T-helper 2 cell treated with Interferon-gamma antibody and Interleukin-4, amounts not matched to agents 5 μg/mL and 100 μg/mL, for 36 hours (primary cell): Measurements from ENCODE around the gene GNAI2.

Experiments used
- DNase-seq: peaks from one replicate; pipeline ENCODE4 v3.0.0; 2021; ENCODE audit warnings: low spot score
- H3K27ac Mint-ChIP-seq: one replicate; pipeline ENCODE4 v1.8.0; 2021; ENCODE audit warnings: mild to moderate bottlenecking, mixed read lengths
- H3K27me3 Mint-ChIP-seq: one replicate; pipeline ENCODE4 v1.8.0; 2021; ENCODE audit warnings: low read depth, mixed read lengths
- H3K36me3 Mint-ChIP-seq: one replicate; pipeline ENCODE4 v1.8.0; 2021; ENCODE audit warnings: low read depth, mixed read lengths
- H3K4me1 Mint-ChIP-seq: one replicate; pipeline ENCODE4 v1.8.0; 2021; ENCODE audit warnings: low read depth, mixed read lengths
- H3K4me3 Mint-ChIP-seq: one replicate; pipeline ENCODE4 v1.8.0; 2022; ENCODE audit warnings: mild to moderate bottlenecking, moderate library complexity, mixed read lengths
- H3K9me3 Mint-ChIP-seq: one replicate; pipeline ENCODE4 v1.8.0; 2021; ENCODE audit warnings: mixed read lengths

Gene GNAI2

DNA sequence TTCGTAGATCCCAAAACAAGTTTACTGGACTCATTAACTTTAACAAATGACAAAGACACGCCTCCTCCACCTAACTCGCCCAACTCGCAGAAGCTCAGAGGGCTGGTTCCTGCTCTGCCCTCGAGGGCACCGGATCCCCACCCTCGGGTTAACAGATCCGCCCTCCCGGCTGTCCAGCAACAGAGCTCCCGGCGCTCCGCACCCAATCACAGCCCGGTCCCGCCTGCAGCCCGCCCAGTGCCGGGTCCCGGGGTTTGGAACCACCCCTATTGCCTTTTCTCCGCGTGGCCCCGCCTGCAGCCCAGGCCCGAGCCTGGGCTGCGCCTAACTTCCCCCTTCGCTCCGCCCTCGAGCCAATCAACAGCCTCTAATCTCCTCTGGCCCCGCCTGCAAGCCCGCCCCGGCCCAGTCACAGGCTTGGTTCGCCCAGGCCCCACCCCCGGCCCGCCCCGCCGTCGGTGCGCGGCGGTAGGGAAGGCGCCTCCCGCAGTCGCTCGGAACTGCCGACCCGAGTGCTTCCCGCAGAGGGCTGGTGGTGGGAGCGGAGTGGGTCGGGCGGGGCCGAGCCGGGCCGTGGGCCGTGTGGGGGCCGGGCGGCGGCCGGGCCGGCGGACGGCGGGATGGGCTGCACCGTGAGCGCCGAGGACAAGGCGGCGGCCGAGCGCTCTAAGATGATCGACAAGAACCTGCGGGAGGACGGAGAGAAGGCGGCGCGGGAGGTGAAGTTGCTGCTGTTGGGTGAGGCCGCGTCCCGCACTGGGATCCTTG, at the start of gene GNAI2:
Gene GNAI2 (plus strand): TSS at position 489 of the 768 bp plus-strand sequence. CDS start 132 bp downstream, at position 621.
- DNase-seq: peak; percentile 99
- Mint-ChIP-seq H3K9me3 (no peaks in the 10 kb centered on the region), H3K4me3 (peak within 1 kb of the TSS; percentile 99), H3K27me3 (no peaks in the 10 kb centered on the region), H3K27ac (peak within 1 kb of the TSS; percentile 94), H3K36me3 (peaks cover 35% of the 10 kb centered on the region), H3K4me1 (peaks cover 26% of the 10 kb centered on the region)

DNA sequence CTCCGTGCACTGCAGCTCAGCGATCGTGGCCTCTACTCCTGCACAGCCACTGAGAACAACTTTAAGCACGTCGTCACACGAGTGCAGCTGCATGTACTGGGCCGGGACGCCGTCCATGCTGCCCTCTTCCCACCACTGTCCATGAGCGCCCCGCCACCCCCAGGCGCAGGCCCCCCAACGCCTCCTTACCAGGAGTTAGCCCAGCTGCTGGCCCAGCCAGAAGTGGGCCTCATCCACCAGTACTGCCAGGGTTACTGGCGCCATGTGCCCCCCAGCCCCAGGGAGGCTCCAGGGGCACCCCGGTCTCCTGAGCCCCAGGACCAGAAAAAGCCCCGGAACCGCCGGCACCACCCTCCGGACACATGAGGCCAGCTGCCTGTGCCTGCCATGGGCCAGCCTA, 48.3 kb upstream of the GNAI2 start:
- peaks cover 1% of the 10 kb centered on the region for H3K4me1 Mint-ChIP-seq

DNA sequence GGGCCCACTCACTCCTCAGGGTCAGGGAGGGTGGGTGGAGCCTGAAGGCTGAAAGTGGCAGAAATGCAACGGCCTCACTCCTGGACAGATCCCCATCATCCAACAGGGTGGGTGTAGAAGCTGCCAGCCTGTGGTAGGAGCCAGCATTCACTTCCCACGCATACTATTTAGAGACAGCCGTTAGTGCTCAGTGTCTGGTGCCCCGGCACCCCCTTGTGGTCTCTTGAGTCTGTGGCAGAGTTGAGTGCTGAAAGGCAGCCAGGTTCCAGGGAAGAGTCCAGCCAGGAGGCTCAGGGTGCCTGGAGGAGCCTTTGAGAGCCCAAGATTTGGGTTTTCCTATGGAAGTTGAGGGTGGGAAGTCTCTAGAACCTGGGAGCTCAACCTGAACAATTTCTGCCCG, 46.7 kb upstream of the GNAI2 start:
- DNase-seq: no peak
- Mint-ChIP-seq H3K9me3 (no peaks in the 10 kb centered on the region), H3K36me3 (no peaks in the 10 kb centered on the region), H3K27me3 (peaks cover 3% of the 10 kb centered on the region), H3K4me3 (no peak overlapping the region), H3K27ac (no peak overlapping the region), H3K4me1 (peaks cover 2% of the 10 kb centered on the region)

More for the DNA sequence above, 48.3 kb upstream of the GNAI2 start:
- no peak for DNase-seq
- Mint-ChIP-seq H3K27me3 (peaks cover 2% of the 10 kb centered on the region), H3K4me3 (no peak overlapping the region), H3K36me3 (no peaks in the 10 kb centered on the region), H3K27ac (no peak overlapping the region), H3K9me3 (no peaks in the 10 kb centered on the region)

DNA sequence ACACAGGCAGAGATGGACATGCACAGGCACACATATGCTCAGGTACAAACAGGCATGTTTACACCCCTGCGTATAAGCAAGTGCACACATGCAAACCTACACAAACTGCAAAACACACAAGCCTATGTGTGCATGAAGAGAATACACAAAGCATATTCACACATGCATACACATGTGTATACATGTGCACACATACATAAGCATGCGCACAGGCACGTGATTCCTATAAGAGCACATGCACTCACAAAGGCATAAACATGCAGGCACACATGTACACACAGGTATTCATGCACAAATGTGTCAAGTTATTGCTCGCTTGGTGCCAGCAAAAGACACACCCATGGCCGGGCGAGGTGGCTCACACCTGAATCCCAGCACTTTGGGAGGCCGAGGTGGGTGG, 46.0 kb upstream of the GNAI2 start:
- Mint-ChIP-seq H3K9me3 (no peaks in the 10 kb centered on the region), H3K4me1 (peaks cover 7% of the 10 kb centered on the region), H3K4me3 (no peak overlapping the region), H3K27ac (no peak overlapping the region), H3K36me3 (no peaks in the 10 kb centered on the region), H3K27me3 (peaks cover 9% of the 10 kb centered on the region)
- no peak for DNase-seq

DNA sequence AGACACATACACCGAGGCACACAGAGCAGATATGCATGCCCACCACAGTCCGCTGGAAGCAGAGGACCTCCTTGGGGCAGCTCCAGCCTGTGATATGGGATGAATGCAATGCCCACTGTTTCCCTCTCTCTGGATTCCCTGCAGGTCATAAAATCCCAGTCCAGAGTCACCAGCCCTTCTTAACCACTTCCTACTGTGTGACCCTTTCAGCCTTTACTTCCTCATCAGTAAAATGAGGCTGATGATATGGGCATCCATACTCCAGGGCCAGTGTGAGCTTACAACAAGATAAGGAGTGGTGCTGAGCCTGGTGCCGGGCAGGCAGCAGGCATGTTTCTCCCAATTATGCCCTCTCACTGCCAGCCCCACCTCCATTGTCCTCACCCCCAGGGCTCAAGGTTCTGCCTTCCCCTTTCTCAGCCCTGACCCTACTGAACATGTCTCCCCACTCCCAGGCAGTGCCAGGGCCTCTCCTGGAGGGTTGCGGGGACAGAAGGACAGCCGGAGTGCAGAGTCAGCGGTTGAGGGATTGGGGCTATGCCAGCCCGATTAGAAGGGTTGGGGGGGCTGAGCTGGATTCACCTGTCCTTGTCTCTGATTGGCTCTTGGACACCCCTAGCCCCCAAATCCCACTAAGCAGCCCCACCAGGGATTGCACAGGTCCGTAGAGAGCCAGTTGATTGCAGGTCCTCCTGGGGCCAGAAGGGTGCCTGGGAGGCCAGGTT, 44.9 kb upstream of the GNAI2 start, which contains the start of gene GNAT1:
Gene GNAT1 (plus strand): TSS at position 675 of the 725 bp plus-strand sequence. CDS start 116 bp downstream, outside the sequence.
- no peak within 1 kb of the TSS for H3K4me3 Mint-ChIP-seq
- H3K27me3 Mint-ChIP-seq: peaks cover 11% of the 10 kb centered on the region
- no peaks in the 10 kb centered on the region for H3K36me3 Mint-ChIP-seq
- H3K4me1 Mint-ChIP-seq: peaks cover 7% of the 10 kb centered on the region
- no peaks in the 10 kb centered on the region for H3K9me3 Mint-ChIP-seq
- no peak for DNase-seq
- H3K27ac Mint-ChIP-seq: no peak within 1 kb of the TSS

DNA sequence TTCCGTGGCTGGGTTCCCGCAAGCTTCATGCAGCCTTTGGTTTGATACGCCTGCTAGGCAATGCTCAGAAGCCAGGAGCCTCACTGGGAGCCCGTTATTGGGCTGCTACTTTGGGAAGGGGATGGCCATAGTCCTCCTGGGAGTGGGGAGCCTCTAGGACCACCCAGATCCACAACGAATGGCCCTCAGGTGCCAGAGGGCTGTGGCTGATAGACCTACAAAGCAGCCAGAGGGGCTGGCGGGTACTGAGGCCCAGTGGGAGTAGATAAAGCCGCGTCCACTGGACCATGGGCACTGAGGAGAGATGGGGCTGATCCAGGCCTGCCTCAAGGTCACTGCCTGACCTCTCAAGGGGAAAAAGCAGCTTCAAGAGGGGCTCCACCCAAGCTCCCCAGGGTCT, 43.9 kb upstream of the GNAI2 start:
- Mint-ChIP-seq H3K4me3 (no peak overlapping the region), H3K9me3 (no peaks in the 10 kb centered on the region), H3K27me3 (peaks cover 16% of the 10 kb centered on the region), H3K27ac (no peak overlapping the region), H3K36me3 (no peaks in the 10 kb centered on the region), H3K4me1 (peaks cover 7% of the 10 kb centered on the region)
- no peak for DNase-seq

DNA sequence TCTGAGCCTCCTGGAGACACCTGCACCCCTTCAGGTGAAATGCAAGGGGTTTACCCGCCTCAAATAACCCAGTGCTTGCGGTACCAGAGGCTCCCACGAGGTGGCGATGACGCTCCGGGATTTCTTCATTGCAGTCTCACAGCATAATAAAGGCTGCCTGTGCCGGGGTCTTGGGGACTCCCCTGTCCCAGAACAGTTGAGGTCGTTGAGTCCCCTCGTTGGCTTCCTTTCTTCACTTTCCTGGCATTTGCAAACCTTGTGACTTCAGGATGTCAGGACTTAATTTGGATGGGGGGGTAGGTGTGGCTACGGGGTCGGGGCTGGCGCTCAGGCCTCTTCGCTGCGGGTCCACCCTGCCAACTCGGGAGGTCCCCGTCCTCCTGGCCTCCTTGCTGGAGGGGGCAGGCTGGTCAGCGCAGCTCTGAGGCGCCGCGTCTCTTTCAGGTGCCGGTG, 43.3 kb upstream of the GNAI2 start:
- Mint-ChIP-seq H3K4me3 (no peak overlapping the region), H3K36me3 (no peaks in the 10 kb centered on the region), H3K4me1 (peaks cover 7% of the 10 kb centered on the region), H3K9me3 (no peaks in the 10 kb centered on the region), H3K27me3 (peaks cover 20% of the 10 kb centered on the region), H3K27ac (peak overlapping the region; percentile 49)
- peak; percentile 66 for DNase-seq

DNA sequence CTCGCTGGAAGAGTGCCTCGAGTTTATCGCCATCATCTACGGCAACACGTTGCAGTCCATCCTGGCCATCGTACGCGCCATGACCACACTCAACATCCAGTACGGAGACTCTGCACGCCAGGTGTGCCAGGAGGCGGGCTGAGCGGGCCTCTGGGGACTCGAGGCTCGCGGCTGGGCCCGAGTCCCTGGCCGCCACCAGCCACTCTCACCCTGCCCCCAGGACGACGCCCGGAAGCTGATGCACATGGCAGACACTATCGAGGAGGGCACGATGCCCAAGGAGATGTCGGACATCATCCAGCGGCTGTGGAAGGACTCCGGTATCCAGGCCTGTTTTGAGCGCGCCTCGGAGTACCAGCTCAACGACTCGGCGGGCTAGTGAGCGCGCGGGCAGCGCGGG, 42.7 kb upstream of the GNAI2 start:
- peaks cover 7% of the 10 kb centered on the region for H3K4me1 Mint-ChIP-seq
- H3K9me3 Mint-ChIP-seq: no peaks in the 10 kb centered on the region
- no peak for DNase-seq
- H3K27ac Mint-ChIP-seq: no peak overlapping the region
- no peaks in the 10 kb centered on the region for H3K36me3 Mint-ChIP-seq
- peaks cover 20% of the 10 kb centered on the region for H3K27me3 Mint-ChIP-seq
- no peak overlapping the region for H3K4me3 Mint-ChIP-seq

DNA sequence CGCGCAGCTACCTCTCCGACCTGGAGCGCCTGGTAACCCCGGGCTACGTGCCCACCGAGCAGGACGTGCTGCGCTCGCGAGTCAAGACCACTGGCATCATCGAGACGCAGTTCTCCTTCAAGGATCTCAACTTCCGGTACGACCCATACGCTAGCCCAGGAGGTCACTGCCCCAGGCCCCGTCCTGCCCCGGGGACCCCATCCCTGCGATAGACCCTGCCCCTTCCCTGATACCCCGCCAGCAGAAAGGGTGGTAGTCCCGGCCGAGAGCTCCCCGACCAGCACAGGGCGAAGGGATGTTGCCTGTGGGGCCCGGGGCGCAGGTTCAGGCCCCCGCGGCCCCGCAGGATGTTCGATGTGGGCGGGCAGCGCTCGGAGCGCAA, 42.3 kb upstream of the GNAI2 start:
- peaks cover 7% of the 10 kb centered on the region for H3K4me1 Mint-ChIP-seq
- H3K27me3 Mint-ChIP-seq: peaks cover 20% of the 10 kb centered on the region
- H3K4me3 Mint-ChIP-seq: no peak overlapping the region

DNA sequence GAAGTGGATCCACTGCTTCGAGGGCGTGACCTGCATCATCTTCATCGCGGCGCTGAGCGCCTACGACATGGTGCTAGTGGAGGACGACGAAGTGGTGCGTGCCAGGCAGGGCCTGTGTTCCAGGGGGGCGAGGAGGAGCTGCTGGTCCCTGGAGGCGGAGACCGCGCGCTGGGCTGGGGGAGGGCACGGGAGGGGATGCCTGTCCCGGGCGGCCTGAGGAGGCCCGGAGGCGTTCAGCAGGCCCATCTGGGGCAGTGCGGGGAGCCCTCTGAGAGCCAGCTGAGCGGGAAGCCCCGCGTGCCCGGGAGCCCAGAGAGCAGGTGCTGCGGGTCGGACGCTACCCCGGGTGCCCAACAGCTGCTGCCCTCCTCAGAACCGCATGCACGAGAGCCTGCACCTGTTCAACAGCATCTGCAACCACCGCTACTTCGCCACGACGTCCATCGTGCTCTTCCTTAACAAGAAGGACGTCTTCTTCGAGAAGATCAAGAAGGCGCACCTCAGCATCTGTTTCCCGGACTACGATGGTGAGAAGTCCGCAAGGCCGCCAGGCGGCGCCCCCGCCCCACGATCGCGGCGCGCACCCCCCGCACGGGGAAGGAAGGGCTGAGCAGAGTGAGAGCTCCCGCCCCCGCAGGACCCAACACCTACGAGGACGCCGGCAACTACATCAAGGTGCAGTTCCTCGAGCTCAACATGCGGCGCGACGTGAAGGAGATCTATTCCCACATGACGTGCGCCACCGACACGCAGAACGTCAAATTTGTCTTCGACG, 41.7 kb upstream of the GNAI2 start:
- peaks cover 7% of the 10 kb centered on the region for H3K4me1 Mint-ChIP-seq
- H3K36me3 Mint-ChIP-seq: no peaks in the 10 kb centered on the region
- DNase-seq: peak; percentile 77
- H3K27me3 Mint-ChIP-seq: peaks cover 20% of the 10 kb centered on the region
- no peak overlapping the region for H3K27ac Mint-ChIP-seq
- peak overlapping the region; percentile 45 for H3K4me3 Mint-ChIP-seq
- no peaks in the 10 kb centered on the region for H3K9me3 Mint-ChIP-seq

More for the DNA sequence above, 42.3 kb upstream of the GNAI2 start:
- Mint-ChIP-seq H3K27ac (no peak overlapping the region), H3K9me3 (no peaks in the 10 kb centered on the region), H3K36me3 (no peaks in the 10 kb centered on the region)
- DNase-seq: no peak

DNA sequence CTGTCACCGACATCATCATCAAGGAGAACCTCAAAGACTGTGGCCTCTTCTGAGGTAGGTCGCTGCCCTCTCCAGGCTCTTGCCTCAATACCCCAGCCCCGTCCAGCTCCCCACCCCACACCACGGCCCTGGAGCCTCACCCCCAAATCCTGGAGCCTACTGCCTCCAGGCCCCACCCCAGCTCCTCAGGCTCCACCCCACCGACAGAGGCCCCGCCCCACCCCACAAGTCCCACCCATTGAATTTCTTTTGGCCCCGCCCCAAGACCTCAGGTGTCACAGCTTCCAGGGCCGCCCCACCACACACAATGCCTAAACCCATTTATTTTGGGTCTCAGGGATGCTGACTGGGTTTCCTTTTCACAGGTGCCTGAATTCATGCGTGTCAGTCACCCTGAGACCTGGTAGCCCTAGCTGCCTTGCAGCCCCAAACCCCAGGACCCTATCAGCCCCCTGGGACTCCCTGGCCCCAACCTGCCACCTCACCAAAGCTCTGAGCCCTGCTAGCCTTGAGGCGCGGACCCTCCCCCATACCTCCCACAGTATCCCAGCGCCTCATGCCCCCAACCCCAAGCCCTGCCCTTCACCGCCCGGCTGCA, 41.0 kb upstream of the GNAI2 start:
- Mint-ChIP-seq H3K27me3 (peaks cover 20% of the 10 kb centered on the region), H3K4me3 (peak overlapping the region; percentile 45), H3K36me3 (no peaks in the 10 kb centered on the region), H3K4me1 (peaks cover 7% of the 10 kb centered on the region), H3K27ac (no peak overlapping the region), H3K9me3 (no peaks in the 10 kb centered on the region)
- no peak for DNase-seq

DNA sequence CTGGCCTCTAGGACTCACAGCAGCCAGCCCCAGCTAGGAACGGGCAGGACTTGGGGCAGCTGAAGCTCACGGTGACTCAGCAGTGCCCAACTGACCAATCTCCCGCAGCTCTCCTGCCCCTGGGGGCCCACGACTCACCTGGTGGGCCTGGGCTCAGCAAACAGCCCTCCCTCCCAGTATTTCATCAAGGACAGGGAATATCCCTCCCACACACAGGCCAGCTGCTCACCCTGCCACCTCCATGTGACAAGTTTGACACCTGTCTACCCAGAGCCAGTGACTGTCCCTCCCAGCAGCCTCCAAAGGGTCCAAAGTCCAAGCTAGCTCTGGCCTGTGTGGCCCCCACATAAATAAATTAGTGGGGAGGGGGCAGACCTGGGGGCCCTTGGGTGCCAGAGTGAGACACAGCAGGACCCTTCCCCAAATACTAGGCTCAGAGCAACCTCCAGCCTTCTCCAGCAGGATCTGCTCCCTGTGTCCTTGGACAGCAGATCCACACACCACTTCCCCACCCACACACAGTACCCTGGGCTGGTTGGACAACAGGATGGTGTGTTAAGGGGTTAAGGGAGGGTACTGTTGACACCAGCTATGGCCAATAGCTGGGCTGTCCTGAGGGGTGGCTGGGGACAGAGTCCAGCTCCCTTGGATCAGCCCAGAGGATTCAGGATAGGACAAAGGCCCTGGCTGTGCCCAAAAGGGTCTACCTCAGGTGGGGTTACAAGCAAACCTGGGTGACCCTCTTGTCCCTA, 40.3 kb upstream of the GNAI2 start:
- no peak overlapping the region for H3K27ac Mint-ChIP-seq
- H3K4me3 Mint-ChIP-seq: no peak overlapping the region
- no peaks in the 10 kb centered on the region for H3K9me3 Mint-ChIP-seq
- H3K4me1 Mint-ChIP-seq: peaks cover 7% of the 10 kb centered on the region
- DNase-seq: no peak
- no peaks in the 10 kb centered on the region for H3K36me3 Mint-ChIP-seq
- H3K27me3 Mint-ChIP-seq: peaks cover 22% of the 10 kb centered on the region

DNA sequence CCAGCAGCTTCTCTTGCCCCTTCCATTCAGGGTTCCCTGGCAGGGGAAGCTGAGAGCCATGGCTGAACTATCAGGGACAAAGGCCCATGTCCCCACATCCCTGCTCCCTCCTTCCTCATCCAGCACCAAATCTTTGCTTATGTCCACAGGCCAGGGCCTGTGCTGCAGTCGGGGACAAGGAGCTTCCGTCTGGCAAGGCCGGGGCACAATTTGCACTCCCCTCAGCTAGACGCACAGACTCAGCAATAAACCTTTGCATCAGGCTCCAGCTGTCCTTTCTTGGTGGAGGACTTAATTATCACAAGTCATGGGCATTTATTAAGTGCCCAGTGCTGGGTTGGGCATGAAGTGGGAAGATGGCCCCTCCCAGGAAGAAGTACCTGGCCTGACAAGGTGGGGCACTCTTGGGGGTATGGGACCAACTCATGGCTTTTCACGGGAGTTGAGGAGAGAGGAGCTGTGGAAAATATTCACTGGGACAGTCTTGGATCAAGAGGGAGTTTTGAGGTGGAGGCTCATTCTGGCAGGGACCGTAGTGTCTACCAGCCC, 39.7 kb upstream of the GNAI2 start:
- Mint-ChIP-seq H3K4me3 (no peak overlapping the region), H3K27me3 (peaks cover 24% of the 10 kb centered on the region), H3K36me3 (no peaks in the 10 kb centered on the region), H3K4me1 (peaks cover 7% of the 10 kb centered on the region), H3K27ac (no peak overlapping the region), H3K9me3 (no peaks in the 10 kb centered on the region)
- no peak for DNase-seq
